ENCODE data around the gene GPATCH8.
"Not testable (repeated sequence)": the region's sequence is repeated elsewhere in the genome, so short reads cannot be mapped to it uniquely, and the experiment has no call there.

GPATCH8 gene

GRCh38 chr17:44523672-44523972 is 20.4 kb upstream of the GPATCH8 start:
- no peak for DNase-seq

GRCh38 chr17:44522883-44523671 is 19.9 kb upstream of the GPATCH8 start:
- no peak for DNase-seq

DNA sequence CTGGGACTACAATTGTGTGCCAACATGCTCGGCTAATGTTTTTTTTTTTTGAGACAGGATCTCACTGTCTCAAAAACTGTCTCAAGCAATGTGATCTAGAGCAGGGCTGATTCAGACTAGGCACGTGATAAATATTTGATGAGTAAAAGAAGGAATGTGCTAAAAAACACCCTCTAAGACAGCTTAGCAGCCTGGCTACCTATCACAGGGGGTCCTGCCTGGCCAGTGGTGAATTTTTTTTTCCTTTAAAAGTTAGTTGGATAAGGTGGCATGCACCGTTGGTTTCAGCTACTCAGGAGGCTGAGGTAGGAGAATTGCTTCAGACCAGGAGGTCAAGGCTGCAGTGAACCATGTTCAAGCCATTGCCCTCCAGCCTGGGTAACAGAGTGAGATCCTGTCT is 14.8 kb upstream of the GPATCH8 start:
- DNase-seq = no peak

- not testable (repeated sequence) for DNase-seq
These were observed 8.3 kb upstream of the GPATCH8 start for GRCh38 chr17:44511241-44512134.

- not testable (repeated sequence) for DNase-seq
These were observed 3.9 kb upstream of the GPATCH8 start for GRCh38 chr17:44506939-44507604.

DNA sequence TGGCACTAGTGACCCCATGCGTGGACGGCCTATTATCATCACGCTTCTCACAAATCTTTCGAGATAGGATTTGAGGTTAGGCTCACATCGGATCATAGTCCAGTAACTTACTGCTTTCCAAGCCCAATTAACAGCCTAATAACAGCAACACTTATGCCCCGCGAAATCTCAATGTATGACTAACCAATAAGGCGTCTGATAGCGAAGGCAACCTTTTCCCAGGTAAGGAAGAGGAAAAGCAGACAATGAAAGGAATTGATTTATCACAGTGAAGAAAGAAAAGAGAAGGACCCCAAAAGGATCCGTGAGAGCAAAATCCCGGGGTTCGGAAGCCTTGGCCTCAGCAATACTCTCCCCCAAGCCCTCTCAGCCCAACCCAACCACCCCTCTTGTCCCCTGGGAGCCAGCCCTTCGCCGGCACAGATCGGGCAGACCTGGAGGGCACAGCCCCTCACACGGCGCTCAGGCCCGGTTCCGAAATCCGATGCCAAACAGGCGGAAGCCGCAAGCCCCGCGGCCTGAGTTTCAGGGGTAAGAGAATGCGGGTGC is 534 bp downstream of the GPATCH8 start:
- DNase-seq = no peak

DNA sequence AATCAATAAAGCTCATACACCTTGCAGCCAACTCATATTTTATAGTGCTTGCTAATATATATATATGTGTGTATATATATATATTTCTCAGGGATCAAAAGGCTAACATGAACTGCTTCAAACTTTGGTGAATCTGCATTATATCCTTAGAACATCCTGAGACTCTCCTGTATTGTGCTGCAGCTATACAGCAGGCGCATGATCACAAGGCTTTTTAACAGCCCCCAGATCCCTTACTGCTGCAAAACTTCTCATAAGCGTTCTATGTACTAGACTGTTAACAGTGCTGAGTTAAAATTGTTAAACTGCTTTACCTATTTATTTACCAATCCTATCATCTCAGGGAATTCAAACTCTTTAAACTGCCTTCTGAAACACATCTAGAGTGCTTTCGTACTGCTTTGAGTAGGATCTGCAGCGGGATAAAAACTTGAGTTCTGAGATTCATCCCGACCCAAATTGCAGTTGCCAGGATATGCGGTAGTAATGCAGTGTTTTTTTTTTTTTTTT is 1.3 kb downstream of the GPATCH8 start:
- DNase-seq = no peak

DNA sequence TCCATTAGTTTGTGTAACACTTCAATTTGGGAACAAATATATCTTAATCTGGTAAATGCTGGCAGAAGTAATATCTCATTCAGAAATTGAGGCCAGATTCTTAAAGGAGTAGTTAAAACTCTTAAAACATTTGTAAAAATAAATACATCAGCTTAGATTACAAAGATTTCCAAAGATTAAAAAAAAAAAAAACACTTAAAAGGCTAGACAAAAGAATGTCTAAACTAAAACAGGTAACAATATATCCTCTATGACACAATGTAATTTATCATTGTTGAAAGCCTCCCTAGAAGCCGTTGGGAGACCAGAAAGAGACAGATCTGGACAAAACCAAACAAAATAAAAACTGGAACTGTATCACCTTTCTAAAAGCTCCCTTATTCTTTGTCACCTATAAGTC is 3.5 kb downstream of the GPATCH8 start:
- DNase-seq = no peak

GRCh38 chr17:44496815-44497214 is 6.4 kb downstream of the GPATCH8 start:
- DNase-seq = no peak

DNA sequence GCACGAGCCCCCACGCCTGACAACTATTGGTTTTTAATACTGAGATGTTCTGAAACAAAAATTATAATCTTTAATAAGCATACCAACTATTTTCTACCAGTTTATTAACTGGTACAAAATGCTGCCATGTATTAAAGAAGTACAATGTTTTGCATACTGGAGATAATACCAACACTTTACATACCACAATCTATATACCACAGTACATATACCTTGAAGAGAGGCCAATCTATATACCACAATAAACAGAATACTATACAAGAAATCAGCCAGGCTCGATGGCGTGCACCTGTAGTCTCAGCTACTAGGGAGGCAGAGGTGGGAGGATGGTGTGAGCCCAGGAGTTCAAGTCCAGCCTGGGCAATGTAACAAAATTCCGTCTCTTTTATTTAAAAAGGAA is 9.9 kb downstream of the GPATCH8 start:
- DNase-seq = no peak

DNA sequence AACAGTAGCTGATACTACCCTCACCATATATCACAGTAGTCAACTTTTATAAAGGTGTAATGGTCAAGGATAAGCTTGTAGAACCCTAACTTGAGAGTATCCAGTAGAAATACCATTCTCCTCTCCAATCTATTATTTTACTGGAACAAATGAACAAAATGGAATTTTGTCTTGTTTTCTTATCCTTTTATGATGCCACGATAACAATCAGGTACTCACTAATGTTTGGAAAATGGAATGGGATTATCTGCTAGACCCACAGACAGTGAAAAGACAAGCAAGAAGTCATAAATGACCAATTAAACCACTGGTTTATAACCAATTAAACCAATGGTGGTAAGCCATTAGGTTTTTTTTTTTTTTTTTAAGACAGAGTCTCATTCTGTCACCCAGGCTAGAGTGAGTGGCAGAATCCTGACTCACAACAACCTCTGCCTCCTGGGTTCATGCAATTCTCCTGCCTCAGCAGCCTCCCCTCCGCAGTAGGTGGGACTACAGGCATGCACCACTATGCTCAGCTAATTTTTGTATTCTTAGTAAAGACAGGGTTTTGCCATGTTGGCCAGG is 10.4 kb downstream of the GPATCH8 start:
- no peak for DNase-seq

GRCh38 chr17:44489581-44489980 is 13.6 kb downstream of the GPATCH8 start:
- no peak for DNase-seq

GRCh38 chr17:44487170-44487569 is 16.0 kb downstream of the GPATCH8 start:
- DNase-seq = no peak

GRCh38 chr17:44473367-44473766 is 29.8 kb downstream of the GPATCH8 start:
- DNase-seq = no peak

DNA sequence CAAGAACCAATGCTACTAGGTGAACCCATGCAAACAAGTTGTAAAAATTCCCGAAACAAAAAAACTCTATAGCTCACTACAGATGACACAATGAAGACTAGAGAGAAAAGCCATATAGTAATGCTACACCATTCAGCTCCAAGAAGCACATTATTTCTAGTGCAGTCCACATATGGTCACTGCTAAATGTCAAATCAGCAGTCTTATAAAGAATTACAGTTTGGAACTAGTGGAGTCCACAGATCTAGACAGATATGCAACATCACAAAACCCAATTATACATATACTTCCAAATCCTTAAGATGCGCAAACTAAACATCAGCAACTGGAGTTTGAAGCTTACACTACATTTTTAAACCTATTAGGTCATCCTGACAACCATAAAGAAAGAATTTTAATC is 33.5 kb downstream of the GPATCH8 start:
- DNase-seq = no peak

GRCh38 chr17:44467108-44467507 is 36.1 kb downstream of the GPATCH8 start:
- DNase-seq = no peak

- no peak for DNase-seq
These were observed 36.9 kb downstream of the GPATCH8 start for GRCh38 chr17:44466339-44466738.

- no peak for DNase-seq
These were observed 37.3 kb downstream of the GPATCH8 start for GRCh38 chr17:44465897-44466296.

DNA sequence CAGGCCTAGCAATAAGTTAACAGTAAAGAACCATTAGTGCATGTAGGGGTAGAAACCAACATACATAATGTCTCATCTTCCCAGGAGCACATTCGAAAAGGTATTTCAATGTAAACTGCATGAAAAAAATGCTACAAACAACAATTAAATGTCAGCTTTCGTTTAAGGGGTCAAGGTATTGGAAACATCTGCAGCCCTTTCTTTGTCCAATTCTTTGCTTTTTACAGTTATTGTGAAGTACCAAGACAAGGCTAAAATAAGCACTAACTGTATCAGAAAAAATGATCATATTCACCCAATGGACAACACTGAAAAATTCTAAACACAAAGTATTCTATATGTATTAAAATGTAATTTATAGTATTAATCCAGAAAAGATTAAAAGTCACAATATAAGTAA is 37.9 kb downstream of the GPATCH8 start:
- DNase-seq = no peak

DNA sequence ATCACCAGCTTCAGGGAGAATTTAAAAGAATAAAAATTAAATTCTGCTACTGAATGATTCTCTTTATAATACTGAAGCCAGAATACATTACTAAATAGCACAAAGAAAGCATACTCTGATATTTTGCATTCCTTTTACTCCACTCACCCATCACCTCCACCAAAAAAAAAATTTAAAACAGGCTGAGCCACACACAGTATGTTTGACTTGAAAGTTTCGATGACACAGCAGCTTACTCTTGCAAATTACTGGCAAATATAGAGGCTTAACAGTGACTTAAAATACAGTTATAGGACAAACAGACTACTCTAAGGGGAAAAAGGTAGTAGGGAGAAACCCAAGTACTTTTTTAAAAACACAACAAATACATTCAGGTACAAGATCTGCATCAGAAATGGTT is 39.2 kb downstream of the GPATCH8 start:
- no peak for DNase-seq

DNA sequence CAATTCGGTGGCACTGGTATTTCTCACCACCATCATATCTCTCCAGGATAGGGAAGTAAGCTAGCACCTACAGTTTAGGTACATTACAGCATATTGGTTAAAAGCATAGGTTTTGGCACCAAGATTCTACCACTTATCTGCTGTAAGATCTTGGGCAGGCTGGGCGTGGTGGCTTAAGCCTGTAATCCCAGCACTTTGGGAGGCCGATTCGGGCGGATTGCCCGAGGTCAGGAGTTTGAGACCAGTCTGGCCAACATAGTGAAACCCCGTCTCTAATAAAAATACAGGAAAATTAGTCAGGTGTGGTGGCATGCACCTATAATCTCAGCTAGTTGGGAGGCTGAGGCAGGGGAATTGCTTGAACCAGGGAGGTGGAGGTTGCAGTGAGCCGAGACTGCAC is 51.4 kb downstream of the GPATCH8 start:
- DNase-seq = no peak

- no peak for DNase-seq
These were observed 52.1 kb downstream of the GPATCH8 start for GRCh38 chr17:44451016-44451627.
